Measurements from ENCODE around the gene ARPC2. TPM values are rescaled to one million over a fixed set of nuclear protein-coding genes. Genes with fewer than 3 reads are reported as not detected.
A peak's percentile ranks its signal among the peaks of the same experiment; 100 is the strongest.

ARPC2 gene
- total RNA-seq, 4 donors from 2014 or later = 65.5 to 343 (median 275) TPM

DNA sequence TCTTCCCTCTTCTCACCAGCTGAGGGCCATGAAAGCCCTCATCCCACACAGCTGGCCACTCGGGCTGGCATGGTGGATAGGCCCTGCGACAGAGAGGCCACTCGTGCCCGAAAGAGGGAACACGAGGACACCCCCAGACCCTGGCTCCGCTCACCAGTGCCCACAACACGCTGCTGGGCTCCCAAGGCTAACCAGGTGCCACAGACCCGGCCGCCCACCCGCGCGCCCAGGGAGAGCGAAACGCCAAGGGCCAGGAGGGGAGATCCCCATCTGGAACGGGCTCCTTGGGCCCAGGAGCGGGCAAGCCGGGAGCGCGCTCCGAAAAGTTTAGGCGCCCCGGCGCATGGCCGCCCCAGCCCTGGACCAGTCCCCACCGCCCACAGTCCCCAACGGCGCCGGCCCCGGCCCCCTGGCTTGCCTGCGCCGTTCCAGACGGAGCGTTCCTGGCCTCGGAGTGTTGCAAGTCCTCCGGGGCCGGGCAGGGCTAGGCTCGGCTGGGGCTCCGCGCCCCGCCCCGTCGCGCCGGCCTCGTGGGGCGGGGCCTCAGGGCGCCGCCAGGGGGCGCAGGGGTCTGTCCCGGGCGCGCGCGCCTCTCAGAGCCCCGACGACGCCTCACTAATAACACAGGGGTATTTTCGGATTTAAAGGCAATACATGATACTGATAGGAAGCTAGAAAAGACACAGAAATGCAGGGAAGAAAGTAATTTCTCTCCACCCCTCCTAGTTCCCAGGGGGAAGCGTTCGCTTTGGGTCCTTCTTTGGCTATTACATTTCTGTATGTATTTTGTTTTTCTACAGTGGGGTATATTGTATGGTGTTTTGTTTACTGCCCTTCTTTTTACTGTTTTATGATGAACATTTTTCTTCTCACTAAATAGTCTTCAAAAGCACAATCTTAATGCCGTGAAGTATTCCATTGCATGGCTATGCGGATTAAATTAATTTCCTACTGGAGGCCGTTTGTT is 75.3 kb downstream of the ARPC2 start, which contains the start of gene TMBIM1:
Gene TMBIM1 (minus strand): TSS at position 456 of the 967 bp plus-strand sequence. CDS start 10,362 bp downstream, outside the sequence.
- Histone ChIP-seq H3K27ac (peak within 1 kb of the TSS; percentile 96 to 98 (median 98)), H3K27me3 (no peaks in the 10 kb centered on the region), H3K4me3 (peak within 1 kb of the TSS; percentile 73 to 88 (median 79)), H3K36me3 (no peaks in the 10 kb centered on the region), H3K9me3 (no peaks in the 10 kb centered on the region), H3K4me1 (peaks cover 42 to 72% (median 68%) of the 10 kb centered on the region in 4 donors)
- intact Hi-C loops (cut with DNase I; ENCODE audit: low total_unique reads) (no loop called here), in situ Hi-C loops (cut with MboI; ENCODE audit: low pct_ligation_motif_present in 1 of 4, low pct_unique_long_range_greater_than_20kb in 1 of 4, low sequenced_read_pairs in 3 of 4) (loop anchor here in 3 of 4 donors (10.0 to 25.0 kb wide), 2 partner anchors 95 to 102 kb away; partner anchors contain the start of genes CTDSP1 (in 3 of the 3) and SLC11A1 (in 2 of the 3))
- TF ChIP-seq, protein P1, sequence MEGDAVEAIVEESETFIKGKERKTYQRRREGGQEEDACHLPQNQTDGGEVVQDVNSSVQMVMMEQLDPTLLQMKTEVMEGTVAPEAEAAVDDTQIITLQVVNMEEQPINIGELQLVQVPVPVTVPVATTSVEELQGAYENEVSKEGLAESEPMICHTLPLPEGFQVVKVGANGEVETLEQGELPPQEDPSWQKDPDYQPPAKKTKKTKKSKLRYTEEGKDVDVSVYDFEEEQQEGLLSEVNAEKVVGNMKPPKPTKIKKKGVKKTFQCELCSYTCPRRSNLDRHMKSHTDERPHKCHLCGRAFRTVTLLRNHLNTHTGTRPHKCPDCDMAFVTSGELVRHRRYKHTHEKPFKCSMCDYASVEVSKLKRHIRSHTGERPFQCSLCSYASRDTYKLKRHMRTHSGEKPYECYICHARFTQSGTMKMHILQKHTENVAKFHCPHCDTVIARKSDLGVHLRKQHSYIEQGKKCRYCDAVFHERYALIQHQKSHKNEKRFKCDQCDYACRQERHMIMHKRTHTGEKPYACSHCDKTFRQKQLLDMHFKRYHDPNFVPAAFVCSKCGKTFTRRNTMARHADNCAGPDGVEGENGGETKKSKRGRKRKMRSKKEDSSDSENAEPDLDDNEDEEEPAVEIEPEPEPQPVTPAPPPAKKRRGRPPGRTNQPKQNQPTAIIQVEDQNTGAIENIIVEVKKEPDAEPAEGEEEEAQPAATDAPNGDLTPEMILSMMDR (IDR thresholded peaks at IDR 0.05) = peak; percentile 55 to 94 (median 83)
- TF ChIP-seq EP300 (IDR thresholded peaks at IDR 0.05; ENCODE audit: low read depth) (no peak), POLR2AphosphoS5 (IDR thresholded peaks at IDR 0.05) (peak; percentile 89 to 97 (median 95)), POLR2A (IDR thresholded peaks at IDR 0.05) (peak; percentile 91)
- 12 to 36% methylated on average over 6 to 45 of the region's 63 CpGs for WGBS, 2 donors (ENCODE audit: low coverage in 1 of 2)
- peak; percentile 84 for DNase-seq

DNA sequence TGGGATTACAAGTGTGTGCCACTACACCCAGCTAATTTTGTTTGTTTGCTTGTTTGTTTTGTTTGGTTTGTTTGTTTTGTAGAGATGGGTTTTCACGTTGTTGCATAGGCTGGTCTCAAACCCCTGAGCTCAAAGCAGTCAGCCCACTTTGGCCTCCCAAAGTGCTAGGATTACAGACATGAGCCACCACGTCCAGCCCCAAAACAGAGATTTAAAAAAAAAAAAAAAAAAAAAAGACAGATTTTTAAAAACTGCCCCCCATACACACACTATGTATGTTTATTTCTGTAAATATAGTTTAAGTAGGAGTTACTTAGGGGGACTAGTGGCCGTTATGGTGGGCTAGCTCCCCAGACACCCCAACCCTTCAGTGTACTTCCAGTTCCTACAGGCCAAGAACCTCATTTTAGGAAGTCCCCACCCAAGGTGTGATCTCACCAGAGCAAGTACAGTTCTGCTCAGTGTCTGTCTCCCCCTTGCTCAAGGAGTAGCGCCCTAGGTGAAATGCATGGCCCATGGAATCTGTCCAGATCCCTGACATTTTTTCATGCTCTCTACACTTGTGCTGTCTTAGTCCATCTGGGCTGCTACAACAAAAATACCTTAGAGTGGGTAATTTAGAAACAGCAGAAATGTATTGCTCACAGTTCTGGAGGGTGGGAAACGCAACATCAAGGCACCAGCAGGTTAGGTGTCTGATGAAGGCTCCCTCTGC is 76.9 kb downstream of the ARPC2 start:
- whole genome bisulfite sequencing, 2 donors (ENCODE audit: low coverage in 1 of 2) = 0 to 64% methylated on average over 1 to 5 of the region's 5 CpGs
- Histone ChIP-seq H3K27me3 (no peaks in the 10 kb centered on the region), H3K27ac (peak overlapping the region; percentile 96 to 98 (median 98)), H3K36me3 (no peaks in the 10 kb centered on the region), H3K4me3 (no peak overlapping the region), H3K4me1 (peaks cover 29 to 57% (median 52%) of the 10 kb centered on the region in 4 donors), H3K9me3 (no peaks in the 10 kb centered on the region)
- DNase-seq = no peak
- TF ChIP-seq POLR2AphosphoS5 (IDR thresholded peaks at IDR 0.05) (no peak), POLR2A (IDR thresholded peaks at IDR 0.05) (no peak), EP300 (IDR thresholded peaks at IDR 0.05; ENCODE audit: low read depth) (no peak)
- TF ChIP-seq, protein P1 (IDR thresholded peaks at IDR 0.05) = no peak
- in situ Hi-C loops (cut with MboI; ENCODE audit: low pct_ligation_motif_present in 1 of 4, low pct_unique_long_range_greater_than_20kb in 1 of 4, low sequenced_read_pairs in 3 of 4) = loop anchor here in 3 of 4 donors (10.0 to 25.0 kb wide), 2 partner anchors 93 to 101 kb away; partner anchors contain the start of genes CTDSP1 (in 3 of the 3) and SLC11A1 (in 2 of the 3)
- intact Hi-C loops (cut with DNase I; ENCODE audit: low total_unique reads) = no loop called here

DNA sequence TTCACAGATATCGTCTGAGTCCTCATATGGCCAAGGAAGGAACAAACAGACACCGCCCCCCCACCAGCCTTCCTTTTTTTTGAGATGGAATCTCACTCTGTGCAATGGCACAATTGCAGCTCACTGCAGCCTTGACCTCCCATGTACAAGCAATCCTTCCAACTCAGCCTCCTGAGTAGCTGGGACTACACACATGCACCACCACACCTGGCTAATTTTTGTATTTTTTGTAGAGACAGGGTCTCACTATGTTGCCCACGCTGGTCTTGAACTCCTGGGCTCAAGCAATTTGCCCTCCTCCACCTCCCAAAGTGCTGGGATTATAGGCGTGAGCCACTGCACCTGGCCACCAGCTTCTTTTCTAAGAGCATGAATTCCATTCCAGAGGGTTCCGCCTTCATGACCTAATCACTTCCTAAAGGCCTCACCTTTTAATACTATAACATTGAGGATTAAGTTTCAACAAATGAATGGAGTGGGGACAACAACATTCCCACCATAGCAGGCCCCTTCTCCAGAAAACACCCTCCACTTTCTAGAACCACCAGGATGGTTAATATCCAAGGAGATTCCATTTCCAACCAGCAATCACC is 77.5 kb downstream of the ARPC2 start:
- DNase-seq = no peak
- Histone ChIP-seq H3K27ac (peak overlapping the region; percentile 39 to 98 (median 96)), H3K4me3 (no peak overlapping the region), H3K4me1 (peaks cover 24 to 50% (median 46%) of the 10 kb centered on the region in 4 donors), H3K9me3 (no peaks in the 10 kb centered on the region), H3K36me3 (no peaks in the 10 kb centered on the region), H3K27me3 (no peaks in the 10 kb centered on the region)
- intact Hi-C loops (cut with DNase I; ENCODE audit: low total_unique reads) = no loop called here
- TF ChIP-seq POLR2AphosphoS5 (IDR thresholded peaks at IDR 0.05) (no peak), POLR2A (IDR thresholded peaks at IDR 0.05) (no peak), EP300 (IDR thresholded peaks at IDR 0.05; ENCODE audit: low read depth) (no peak)
- TF ChIP-seq, protein P1 (IDR thresholded peaks at IDR 0.05) = no peak
- in situ Hi-C loops (cut with MboI; ENCODE audit: low pct_ligation_motif_present in 1 of 4, low pct_unique_long_range_greater_than_20kb in 1 of 4, low sequenced_read_pairs in 3 of 4) = loop anchor here in 3 of 4 donors (10.0 to 25.0 kb wide), 2 partner anchors 93 to 100 kb away; partner anchors contain the start of genes CTDSP1 (in 3 of the 3) and SLC11A1 (in 2 of the 3)
- 75 to 82% methylated on average over 2 to 5 of the region's 5 CpGs for WGBS, 2 donors (ENCODE audit: low coverage in 1 of 2)

Measured in transverse colon (tissue), 4 donors.